KOPT-K1 (cell line): ENCODE data around the gene FBRS.
"Not testable (repeated sequence)": the region's sequence is repeated elsewhere in the genome, so short reads cannot be mapped to it uniquely, and the experiment has no call there.

ENCODE experiments used
- H3K27ac ChIP-seq: fragments of 200-600 bp; sonication (generic); 2 replicates; pipeline ENCODE4 v1.5.1; 2016; ENCODE audit warnings: antibody characterized with exemption, mild to moderate bottlenecking, low read depth, low read length; ENCODE audit not compliant: poor library complexity, severe bottlenecking
- H3K36me3 ChIP-seq: fragments of 200-600 bp; sonication (generic); 2 replicates; pipeline ENCODE4 v1.5.1; 2017; ENCODE audit warnings: antibody characterized with exemption, mild to moderate bottlenecking, low read length, moderate library complexity; ENCODE audit not compliant: insufficient read depth
- H3K9me3 ChIP-seq: fragments of 200-600 bp; sonication (generic); 2 replicates; pipeline ENCODE4 v1.5.1; 2017; ENCODE audit warnings: antibody characterized with exemption, low read length, mild to moderate bottlenecking; ENCODE audit not compliant: insufficient read depth, poor library complexity, severe bottlenecking

FBRS gene

DNA sequence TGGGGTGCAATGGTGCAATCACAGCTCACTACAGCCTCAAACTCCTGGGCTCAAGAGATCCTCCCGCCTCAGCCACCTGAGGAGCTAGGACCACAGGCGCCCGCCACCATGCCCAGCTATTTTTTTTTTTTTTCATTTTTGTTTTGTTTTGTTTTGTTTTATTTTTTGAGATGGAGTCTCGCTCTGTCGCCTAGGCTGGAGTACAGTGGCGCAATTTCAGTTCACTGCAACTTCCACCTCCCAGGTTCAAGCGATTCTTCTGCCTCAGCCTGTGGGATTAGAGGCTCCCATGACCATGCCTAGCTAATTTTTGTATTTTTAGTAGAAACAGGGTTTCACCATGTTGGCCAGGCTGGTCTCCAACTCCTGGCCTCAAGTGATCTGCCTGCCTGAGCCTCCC, 25.8 kb upstream of the FBRS start:
- H3K9me3 ChIP-seq, H3K36me3 ChIP-seq, H3K27ac ChIP-seq: not testable (repeated sequence)

DNA sequence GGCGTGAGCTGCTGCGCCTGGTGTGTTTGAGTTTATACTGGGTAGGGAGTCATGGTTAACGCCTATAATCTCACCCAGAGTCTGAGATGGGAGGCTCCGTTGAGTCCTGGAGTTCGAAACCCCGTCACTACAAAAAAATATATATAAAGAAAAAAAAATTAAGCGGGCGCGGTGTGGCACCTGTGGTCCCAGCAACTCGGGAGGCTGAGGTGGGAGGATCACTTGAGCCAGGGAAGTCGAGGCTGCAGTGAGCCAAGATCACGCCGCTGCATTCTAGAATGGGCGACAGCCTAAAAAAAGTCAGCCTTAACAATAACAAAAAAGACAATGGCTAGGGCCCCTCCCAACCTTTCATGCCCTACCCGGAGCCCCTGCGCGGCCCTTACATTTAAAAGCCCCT, 24.7 kb upstream of the FBRS start:
- no peaks in the 10 kb centered on the region for H3K9me3 ChIP-seq
- H3K27ac ChIP-seq = peak overlapping the region; percentile 83
- H3K36me3 ChIP-seq = no peaks in the 10 kb centered on the region

DNA sequence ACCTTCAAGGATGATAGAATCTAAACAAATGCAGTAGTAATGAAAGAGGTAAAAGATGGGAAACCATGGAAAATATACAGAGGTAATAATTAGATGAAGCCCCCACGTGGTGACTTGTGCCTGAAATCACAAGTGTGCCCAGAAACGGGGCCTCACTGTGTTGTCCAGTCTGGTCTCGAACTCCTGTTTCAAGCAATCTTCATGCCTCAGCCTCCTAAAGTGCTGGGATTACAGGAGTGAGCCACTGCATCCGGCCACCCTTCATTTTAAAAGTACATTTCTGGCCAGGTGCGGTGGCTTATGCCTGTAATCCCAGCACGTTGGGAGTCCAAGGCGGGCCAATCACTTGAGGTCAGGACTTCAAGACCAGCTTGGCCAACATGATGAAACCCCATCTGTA, 21.6 kb upstream of the FBRS start:
- H3K9me3 ChIP-seq = no peaks in the 10 kb centered on the region
- no peaks in the 10 kb centered on the region for H3K36me3 ChIP-seq
- H3K27ac ChIP-seq = no peak overlapping the region

DNA sequence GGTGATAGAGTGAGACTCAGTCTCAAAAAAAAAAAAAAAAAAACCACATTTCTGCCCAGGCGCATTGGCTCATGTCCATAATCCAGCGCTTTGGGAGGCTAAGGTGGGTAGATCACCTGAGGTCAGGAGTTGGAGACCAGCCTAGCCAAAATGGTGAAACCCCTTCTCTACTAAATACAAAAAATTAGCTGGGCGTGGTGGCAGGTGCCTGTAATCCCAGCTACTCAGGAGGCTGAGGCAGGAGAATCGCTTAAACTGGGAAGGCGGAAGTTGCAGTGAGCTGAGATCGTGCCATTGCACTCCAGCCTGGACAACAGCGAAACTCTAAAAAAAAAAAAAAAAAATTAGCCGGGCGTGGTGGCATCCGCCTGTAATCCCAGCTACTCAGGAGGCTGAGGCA, 21.1 kb upstream of the FBRS start:
- not testable (repeated sequence) for H3K36me3 ChIP-seq, H3K27ac ChIP-seq, H3K9me3 ChIP-seq

DNA sequence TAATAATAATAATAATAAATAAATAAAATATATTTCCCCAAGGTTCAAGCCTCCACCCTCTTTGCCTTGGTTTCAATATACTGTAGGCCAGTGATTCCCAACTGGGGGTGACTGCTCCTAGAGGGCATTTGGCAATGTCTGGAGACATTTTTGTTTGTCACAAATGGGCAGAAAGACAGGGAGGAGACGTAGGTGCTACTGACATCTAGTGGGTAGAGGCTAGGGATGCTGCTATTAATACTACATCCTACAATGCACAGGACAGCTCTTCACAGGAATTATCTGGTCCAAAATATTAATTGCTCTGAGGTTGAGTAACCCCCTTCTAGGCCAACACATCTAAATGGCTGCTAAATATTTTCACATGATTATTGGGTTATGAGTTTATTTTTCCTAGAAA, 20.3 kb upstream of the FBRS start:
- Histone ChIP-seq H3K9me3 (no peaks in the 10 kb centered on the region), H3K27ac (no peak overlapping the region)

DNA sequence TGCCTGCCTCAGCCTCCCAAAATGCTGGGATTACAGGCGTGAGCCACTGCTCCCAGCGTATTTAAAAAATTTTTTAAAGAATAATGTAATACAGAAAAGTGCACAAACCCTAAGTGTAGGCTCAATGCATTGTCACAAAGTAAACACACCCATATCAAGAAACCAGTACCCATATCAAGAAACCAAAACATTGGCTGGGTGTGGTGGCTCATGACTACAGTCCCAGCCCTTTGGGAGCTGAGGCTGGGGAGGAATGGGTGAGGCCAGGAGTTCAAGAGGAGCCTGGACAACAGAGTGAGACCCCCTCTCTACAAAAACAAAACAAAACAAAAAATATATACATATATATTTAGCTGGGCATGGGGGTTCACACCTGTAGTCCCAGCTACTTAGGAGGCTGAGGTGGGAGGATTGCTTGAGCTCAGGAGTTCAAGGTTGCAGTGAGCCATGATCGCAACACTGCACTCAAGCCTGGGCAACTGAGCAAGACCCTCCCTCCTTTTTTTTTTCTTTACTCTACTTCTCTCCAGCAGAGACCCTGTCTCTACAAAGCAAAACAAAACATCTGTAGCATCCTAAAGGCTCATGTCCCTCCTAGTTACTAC, 16.8 kb upstream of the FBRS start:
- Histone ChIP-seq H3K36me3 (no peaks in the 10 kb centered on the region), H3K9me3 (no peaks in the 10 kb centered on the region), H3K27ac (no peak overlapping the region)

More for the DNA sequence above, 20.3 kb upstream of the FBRS start:
- H3K36me3 ChIP-seq = no peaks in the 10 kb centered on the region

DNA sequence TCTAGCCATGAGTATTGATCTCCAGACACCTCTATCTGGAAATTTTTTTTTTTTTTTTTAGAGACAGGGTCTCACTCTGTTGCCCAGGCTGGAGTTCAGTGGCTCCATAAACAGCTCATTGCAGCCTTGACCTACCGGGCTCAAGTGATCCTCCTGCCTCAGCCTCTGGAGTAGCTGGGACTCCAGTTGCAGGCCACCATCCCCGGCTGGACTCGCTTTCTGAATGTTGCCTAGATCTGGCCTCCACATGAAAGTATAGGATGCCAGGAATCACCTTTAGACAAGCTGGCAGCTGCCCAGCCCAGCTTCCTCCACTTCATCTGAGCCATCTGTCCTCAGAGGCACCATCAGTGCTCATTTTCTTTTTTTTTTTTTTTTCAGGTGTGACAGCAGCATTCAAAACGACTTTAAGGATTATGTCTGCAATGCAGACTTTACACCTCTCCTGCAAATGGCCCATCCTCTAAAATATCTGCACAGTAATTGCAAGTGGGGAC, 13.8 kb upstream of the FBRS start:
- H3K9me3 ChIP-seq = no peaks in the 10 kb centered on the region
- H3K27ac ChIP-seq = no peak overlapping the region
- no peaks in the 10 kb centered on the region for H3K36me3 ChIP-seq

DNA sequence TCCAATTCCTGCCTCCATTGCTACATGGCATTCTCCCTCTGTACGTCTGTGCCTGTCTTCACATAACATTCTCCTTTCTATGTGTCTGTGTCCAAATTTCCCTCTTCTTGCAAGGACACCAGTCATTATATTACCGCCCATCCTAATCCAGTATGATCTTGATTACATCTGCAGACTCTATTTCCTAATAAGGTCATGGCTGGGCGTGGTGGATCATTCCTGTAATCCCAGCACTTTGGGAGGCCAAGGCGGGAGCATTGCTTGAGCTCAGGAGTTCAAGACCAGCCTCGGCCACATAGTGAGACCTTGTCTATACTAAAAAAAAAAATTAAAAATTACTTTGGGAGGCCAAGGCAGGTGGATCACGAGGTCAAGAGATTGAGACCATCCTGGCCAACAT, 12.5 kb upstream of the FBRS start:
- Histone ChIP-seq H3K9me3 (no peaks in the 10 kb centered on the region), H3K27ac (no peak overlapping the region), H3K36me3 (no peaks in the 10 kb centered on the region)

DNA sequence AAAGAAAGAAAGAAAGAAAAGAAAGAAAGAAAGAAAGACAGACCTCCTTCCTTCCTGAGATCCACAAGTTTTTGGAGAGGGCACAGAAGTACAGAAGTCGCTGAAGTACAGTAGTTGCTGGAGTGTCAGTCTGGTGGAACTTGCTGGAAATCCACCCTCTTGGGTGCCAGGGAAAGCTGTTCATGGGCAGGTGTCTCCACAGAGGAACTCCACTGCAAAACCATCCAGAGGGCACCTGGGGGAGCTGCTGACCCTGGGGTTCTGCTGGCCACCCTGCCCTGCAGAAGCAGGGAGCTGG, 11.0 kb upstream of the FBRS start:
- H3K27ac ChIP-seq = no peak overlapping the region
- H3K9me3 ChIP-seq = no peaks in the 10 kb centered on the region
- H3K36me3 ChIP-seq = peaks cover 4% of the 10 kb centered on the region

DNA sequence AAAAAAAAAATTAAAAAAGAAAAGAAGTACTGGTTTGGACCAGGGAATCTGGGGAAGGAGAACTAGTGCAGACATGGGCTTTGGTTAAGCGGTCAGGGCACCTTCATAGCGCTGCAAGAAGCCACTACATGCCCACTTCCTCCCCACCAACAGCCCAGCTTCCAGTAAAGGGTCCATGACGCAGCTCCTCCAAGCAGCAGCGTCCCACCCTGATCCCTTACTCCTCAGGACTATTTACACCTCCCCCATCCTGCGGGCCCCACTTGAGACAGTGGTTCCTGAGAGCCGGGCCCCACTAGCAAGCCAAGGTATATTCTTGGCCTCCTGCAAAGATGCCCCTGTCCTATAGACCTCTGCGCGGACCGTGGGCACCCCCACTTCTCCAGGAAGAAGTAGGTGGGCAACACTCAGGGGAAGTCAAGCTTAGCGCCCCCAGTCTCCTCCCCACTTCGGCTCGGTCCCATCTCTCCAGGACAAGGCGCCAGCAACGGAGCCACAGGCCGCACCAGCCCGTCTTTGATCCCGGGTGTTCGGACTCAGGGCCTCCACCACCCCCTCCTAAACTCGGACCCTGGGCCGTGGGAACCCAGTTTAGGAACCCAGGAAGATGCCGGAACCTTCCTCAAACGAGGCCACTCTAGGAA, 8.4 kb upstream of the FBRS start:
- peak overlapping the region; percentile 88 for H3K27ac ChIP-seq
- H3K9me3 ChIP-seq = no peaks in the 10 kb centered on the region
- peaks cover 29% of the 10 kb centered on the region for H3K36me3 ChIP-seq

DNA sequence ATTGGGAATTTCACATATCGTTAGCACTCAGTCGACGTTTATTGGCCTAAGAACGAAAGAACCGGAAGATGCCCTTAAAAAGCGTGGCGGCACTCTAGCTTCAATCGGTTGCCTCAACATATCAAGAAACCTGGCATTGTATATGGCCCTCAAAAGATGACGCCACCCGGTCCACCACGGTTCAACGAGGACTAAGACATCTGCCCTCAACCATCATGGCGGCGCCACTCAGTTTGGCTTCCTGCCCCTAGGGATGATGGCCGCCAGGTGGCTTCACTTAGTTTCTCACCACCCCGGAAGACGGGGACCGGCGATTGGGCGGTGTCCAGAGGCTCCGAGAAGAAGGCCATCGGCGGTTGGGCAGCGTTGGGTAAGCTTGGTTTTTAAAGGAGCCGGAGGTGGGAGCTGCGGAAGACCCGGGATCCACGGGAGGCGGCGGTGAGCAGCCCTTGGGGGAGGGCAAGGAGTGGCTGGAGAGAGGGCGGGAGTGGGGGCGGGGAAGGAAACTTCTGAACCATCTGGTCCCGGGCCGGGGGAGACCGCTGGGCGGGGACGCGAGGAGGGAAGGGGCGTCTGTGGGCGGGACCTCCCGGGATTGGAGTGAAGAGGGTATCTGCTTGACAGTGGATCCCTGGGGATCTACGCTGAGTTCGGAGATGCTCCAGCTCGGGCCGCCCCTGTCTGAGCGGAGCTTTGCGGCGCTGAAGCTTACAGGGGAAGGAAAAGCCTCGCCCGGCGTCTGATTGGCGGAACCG, 7.7 kb upstream of the FBRS start, which contains the start of gene PRR14:
Gene PRR14, plus strand, starts transcription at position 592 of the 755 bp plus-strand sequence. CDS start 686 bp downstream, outside the sequence.
- peak within 1 kb of the TSS; percentile 88 for H3K27ac ChIP-seq
- H3K9me3 ChIP-seq = no peaks in the 10 kb centered on the region
- H3K36me3 ChIP-seq = peaks cover 36% of the 10 kb centered on the region

DNA sequence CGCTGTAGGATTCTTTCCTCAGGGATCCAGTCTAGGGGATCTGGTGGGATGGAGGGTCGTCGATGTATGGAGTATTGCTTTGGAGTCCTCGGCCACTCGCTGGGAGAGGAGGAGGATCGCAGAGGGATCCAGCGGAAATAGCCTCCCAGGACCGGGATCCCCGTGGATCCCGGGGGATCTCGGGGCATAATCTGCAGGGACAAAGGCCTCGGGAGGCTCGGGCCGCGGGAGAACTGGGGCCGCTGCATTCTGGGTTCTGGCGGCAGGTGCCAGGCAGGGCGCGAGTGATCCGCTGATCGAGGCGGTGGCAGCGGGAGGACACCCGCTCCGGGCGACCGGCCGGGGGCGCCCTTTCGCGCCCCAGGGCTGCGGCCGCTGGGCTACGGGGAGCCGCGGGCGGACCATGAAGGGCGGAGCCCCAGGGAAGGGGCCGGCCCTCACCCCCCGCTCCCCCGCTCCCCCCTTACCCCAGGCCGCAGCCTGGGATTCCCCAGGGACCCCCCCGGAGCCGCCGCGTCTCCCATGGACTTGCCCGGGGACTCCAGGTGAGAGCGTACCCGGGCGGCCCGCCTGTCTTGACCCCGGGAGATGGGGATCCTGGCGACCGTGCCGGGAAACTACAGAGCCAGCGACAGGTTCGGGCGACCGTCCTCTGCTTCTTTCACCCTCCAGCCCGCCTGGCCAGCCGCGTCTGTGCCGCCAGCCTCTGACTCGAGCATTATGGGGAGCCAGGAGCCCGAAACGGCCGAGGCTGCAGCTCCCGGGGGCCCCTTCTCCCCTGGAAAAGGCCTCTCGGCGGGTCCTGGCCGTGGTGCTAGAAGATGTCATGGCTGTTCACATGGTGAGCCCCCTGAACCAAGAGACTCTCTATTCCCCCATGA, 6.9 kb upstream of the FBRS start:
- Histone ChIP-seq H3K9me3 (no peaks in the 10 kb centered on the region), H3K36me3 (peaks cover 44% of the 10 kb centered on the region), H3K27ac (peak overlapping the region; percentile 88)

DNA sequence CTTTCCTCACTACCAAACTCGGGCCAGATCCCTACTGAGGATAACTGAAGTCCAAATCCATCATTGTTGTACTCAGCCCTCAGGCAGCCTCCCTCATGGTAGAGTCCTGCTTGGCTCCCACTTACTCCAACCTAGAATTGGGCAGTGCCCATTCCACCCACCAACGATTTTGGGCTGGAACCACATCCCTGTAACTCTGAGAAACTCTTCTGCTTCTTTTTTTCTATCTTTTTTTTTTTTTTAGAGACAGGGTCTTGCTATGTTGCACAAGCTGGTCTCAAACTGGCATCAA, 6.3 kb upstream of the FBRS start:
- Histone ChIP-seq H3K36me3 (peaks cover 50% of the 10 kb centered on the region), H3K9me3 (no peaks in the 10 kb centered on the region), H3K27ac (peak overlapping the region; percentile 88)

DNA sequence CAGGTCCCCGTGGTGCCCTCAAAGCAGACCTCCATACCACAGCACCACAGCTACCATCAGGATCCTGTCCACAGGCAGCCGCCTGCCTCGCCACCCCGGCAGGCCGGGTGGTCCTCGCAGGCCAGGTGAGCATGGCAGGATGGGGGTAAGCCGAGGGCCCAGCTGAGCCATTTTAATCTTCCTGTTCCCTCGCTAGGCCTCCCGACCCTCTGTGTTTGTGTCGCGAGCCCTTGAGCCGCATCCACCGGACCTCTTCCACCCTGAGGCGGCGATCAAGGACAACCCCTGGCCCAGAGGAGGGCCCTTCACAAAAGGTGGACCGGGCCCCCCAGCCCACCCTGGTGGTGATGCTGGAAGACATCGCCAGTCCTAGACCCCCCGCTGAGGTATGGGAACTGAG, 5.5 kb upstream of the FBRS start:
- Histone ChIP-seq H3K27ac (peak overlapping the region; percentile 88), H3K9me3 (no peaks in the 10 kb centered on the region), H3K36me3 (peaks cover 52% of the 10 kb centered on the region)

DNA sequence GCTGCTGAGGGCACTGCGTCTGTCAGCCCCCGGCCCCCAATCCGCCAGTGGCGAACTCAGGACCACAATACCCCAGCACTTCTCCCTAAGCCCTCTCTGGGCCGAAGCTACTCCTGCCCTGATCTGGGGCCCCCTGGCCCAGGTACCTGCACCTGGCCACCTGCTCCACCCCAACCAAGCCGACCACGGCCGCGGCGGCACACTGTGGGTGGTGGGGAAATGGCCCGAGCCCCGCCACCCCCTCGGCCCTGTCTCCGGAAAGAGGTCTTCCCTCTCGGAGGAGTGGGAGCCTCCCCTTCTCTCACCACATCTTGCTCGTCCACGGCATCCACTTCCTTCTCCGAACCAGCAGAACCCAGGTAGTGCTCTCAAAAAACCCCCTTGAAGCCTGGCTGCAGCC, 3.4 kb upstream of the FBRS start:
- no peak overlapping the region for H3K27ac ChIP-seq
- no peaks in the 10 kb centered on the region for H3K9me3 ChIP-seq
- peaks cover 52% of the 10 kb centered on the region for H3K36me3 ChIP-seq
